HG03521 (cell line): ENCODE results near the gene KIF16B.

Source experiments
- ATAC-seq: cut with Tn5 transposase; IDR thresholded peaks from one replicate; pipeline ENCODE4 v1.9.1; 2021; ENCODE audit warnings: mild to moderate bottlenecking, moderate library complexity; ENCODE audit not compliant: unreplicated experiment

Gene KIF16B

DNA sequence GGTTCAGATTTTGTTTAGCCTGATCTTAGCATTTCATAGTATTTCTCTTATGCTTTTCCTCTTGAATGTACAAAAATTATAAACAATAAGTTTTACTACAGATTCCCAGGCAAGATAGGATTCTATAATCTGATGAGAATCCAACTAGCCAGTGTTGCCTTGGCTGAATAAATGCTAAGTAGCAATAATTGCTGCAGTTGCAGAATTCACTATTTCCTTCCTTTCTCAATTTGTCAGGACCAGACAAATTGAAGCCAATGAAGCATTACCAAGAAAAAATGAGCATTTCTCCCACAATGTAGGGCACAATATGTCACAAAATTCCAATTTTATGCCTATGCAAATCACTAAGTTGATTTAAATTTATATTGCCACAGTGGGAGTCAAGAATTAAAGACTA lies 260.2 kb downstream of the KIF16B start:
- ATAC-seq: no peak

- ATAC-seq: no peak
Measured at GRCh38 chr20:16311756-16312155, 261.5 kb downstream of the KIF16B start.

- no peak for ATAC-seq
Measured at GRCh38 chr20:16308754-16309153, 264.5 kb downstream of the KIF16B start.

- no peak for ATAC-seq
Measured at GRCh38 chr20:16302818-16303217, 270.4 kb downstream of the KIF16B start.

DNA sequence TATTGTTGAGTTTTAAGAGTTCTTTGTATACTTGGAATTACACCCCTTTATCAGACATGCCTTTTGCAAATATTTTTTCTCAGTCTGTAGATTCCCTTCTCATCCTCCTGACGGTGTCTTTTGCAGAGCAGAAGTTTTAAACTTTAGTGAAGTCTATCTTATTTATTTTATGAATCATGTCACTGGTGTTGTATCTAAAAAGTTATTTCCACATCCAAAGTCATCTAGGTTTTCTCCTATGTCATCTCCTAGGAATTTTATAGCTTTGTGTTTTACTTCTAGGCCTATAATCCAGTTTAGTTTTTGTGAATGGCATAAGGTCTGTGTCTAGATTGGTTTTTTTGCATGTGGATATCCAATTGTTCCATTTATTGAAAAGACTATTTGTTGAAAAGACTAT lies 271.3 kb downstream of the KIF16B start:
- no peak for ATAC-seq

DNA sequence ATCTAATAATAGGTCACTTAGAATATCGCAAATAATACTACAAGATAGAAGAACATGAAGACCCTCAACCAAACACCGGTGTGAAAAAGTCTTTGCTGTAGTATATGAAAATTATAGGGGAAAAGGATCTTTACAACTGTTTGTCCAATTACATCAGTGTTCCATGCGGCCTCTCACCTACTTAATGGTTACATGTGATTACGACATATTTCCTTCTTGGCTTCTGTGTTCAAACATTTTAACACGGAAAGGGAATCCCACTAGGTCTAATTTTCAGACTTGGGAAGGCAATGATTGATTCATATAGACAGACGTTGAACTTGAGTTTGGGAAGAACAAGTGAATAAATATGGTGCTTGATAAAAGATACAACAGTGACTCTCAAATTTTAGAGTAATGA lies 273.4 kb downstream of the KIF16B start:
- no peak for ATAC-seq

DNA sequence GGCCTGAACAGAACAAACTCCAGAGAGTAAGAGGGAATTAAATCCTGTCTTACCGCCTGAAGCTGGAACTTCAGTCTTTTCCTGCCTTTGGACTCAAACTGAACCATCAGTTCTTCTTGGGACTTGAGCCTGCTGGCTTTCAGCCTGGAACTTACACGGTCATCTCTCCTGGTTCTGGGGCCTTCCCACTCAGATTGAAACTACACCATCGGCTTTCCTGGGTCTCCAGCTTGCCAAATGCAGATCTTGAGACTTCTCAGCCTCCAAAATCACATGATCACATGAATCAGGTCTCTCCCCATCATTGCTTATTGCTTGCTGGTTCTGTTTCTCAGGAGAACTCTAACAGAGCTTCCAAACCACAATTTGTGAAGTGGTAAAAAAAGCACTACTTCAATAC lies 276.3 kb downstream of the KIF16B start:
- no peak for ATAC-seq

DNA sequence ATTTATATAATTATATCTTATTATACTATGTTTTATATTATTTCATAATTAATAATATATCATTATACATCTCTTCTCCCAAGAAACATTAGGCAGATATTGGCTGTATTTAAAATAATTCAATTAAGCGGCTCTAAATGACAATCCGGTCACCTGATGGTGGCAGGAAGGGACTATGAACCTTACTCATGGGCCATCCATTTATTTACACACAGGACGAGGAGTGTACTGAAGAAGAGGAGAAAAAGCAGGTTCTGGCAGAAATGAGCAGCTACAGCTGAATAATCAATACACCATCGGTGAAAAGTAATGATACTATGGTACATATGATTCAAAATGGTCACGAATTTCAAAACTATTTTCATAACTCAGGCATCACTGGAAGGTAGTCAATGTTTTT lies 277.7 kb downstream of the KIF16B start:
- ATAC-seq: no peak

- no peak for ATAC-seq
Measured at GRCh38 chr20:16293590-16293989, 279.7 kb downstream of the KIF16B start.

DNA sequence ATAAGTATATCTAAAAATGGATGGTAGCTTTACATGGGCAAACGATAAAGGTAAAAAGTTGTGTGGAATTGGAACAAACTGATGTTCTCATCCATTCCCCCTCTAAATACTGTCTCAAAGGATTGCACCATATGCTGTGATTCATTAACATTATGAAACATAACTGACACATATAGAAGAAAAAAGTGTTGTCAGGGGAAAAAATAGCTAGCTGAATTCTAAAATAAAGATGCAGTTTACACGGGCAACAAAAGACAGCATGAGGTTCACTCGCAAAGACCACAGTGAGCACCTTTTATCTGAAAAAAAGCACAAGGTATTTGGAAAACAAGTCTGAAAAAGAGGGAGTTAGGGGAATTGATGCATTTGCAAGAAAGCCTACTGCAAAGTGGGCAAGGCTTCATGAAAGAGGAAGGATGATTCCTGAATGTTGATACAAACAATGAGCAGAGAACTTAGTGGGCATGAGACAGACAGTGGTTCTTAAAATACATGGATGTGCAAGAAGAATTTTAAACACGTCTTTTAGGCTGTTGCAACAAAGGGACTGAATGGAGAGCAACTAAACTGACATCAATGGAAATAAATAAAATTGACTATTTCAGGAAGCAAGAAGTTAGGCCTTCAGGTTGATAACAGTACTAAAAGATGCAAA lies 280.9 kb downstream of the KIF16B start:
- no peak for ATAC-seq

- no peak for ATAC-seq
Measured at GRCh38 chr20:16290358-16290757, 282.9 kb downstream of the KIF16B start.

DNA sequence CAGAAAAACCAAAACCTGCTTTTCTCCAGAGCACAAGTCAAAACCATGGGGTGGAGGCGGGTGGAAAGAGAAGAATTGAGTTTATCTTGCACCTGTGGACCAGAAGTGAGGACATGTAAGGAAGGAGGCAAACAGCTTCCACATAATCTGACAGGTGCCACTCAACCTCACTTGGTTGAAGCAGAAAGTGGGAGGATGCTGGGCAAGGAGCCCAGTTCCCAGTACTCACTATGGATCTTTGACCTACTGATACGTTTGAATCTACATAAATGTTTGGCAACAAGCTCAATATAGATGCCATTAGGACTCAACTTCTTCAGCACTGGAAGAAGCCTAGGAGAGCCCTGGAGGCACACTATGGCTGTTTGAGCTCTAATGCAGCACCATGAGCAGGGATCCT lies 285.5 kb downstream of the KIF16B start:
- ATAC-seq: no peak

DNA sequence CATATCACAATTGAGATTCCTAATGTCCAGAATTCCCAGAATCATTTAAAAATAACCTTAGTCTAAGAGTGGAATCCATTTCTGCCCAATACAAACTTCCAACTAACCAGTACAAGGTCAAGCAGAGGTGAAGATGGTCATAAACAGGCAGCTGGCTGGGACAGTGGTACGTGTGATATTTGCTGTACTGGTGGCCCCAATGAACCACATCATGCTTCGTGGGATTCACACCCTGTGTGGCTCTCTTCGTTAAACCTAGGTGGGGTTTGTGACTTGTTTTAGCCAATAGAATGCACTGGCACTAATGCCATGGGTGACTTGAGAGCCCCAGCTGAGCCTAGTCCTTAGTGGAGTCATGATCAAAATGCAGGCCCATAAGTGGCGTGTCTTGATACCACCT lies 286.6 kb downstream of the KIF16B start:
- ATAC-seq: no peak

DNA sequence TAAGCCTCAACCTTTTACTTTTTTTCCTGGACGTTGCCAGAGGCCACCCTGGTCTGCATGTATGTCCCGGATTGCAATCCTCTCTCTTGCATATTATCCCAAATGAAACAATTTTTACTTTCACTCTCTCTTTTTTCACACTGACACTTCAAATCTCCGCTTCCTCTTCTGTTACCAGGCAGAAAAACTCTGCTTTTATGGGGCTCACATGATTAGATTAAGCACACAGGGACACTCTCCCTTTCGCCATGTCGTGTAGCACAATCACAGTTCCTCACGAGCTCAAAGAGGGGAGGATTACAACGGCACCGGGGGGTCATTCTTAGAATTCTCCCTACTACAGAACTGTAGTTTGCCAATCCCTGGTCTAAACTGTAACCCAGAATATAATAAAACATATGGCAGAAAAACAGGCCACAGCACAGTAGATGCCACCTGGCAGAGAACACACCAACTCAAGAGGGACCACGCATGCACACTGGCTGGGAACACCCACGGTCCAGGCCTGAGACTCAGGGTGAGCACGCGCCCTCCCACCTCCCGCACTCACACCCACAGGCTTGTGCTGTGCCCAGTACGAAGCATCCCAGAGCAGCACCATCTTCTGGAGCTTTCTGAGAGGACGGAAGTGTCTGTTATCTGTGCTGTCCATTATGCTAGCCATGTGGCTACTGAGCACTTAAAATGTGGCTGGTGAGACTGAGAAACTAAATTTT lies 288.7 kb downstream of the KIF16B start:
- no peak for ATAC-seq

DNA sequence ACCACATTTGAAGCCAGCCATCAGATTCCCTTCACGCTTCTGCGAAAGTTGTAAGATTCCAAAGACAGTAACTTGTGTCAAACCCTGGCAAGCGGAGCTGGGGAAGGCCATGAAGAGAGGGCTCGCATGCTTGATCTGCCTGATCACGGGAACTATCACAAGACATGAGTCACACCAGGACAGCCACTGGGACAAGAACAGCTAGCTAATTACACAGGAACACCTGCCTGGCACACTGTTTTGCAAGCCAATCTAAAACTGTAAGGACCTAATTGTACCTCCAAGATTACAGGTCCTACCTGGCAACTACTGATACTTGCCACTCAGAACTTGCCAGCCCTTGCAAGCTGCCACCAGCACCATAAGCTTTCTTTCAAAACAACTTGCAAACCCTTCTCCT lies 289.3 kb downstream of the KIF16B start:
- no peak for ATAC-seq

GRCh38 chr20:16283307-16283706 lies 289.9 kb downstream of the KIF16B start:
- ATAC-seq: no peak

DNA sequence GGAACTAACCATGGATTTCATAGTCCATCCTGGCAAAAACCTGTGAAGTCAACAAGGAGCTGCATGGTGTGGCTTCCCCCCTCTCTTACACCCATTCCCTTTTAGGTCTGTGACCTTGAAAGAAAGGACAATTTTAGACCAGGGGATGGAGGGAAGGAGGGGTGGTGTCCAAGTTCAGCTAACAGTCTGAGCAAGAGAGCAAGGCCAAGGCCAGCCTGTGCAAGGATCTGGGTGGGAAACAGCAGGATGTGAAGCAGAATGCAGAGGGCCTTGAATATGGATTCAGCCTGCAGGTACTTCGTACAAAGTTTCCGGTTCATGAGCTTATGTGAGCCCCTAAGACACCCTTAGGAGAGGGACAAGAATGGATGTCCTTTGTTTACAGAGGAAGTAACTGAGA lies 293.0 kb downstream of the KIF16B start:
- ATAC-seq: no peak

DNA sequence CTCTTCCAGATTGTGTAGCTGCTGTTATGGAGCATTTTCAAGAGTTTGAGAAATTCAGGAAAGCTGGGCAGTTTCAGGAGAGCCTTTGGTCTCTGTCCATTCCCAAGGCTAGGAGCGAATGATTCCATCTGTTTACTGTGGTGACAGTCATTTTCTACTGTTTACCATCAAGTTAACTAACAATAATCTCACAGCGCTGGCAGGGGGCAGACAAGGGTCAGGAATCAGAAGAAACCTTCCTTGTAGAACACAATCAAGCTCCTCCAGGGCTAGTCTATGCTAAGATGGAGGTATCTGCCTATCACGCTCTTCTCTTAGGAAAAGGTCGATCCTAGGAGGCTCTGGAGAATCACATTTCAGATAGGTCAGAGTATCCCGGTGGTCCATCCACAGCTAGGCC lies 293.9 kb downstream of the KIF16B start:
- ATAC-seq: no peak

DNA sequence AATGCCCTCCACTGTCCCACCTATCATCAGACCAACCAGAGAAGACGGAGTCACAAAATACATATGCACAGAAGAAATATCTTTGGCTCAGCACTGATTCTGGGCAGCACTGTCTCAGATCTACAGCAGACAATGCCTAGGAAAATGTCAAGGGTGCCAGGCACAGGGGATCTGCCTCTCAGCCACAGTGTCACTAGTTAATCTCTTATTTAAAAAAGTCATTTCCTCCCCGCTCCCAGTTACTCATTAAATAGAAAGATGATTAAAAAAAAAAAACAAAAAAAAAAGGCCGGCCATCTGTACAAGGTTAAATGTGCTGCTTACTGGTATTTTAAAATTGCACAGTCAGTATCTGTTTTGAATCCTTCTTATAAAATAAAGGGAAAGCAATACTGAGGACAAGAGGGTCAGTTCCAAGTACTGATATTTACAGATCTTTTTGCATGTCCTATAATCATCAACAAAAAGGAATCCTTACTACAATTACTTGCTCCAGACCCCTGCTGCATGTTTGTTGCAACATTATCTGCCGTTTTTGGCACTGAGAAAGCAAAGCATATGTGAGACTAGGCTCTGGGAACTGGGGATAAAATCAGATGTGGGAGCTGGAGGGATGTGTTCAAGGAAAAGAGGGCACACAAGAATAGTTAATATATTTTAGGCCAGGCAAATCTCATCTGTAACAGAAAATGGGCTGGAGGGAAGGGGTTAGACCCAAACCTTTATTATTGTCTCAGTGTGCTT lies 299.3 kb downstream of the KIF16B start:
- no peak for ATAC-seq

DNA sequence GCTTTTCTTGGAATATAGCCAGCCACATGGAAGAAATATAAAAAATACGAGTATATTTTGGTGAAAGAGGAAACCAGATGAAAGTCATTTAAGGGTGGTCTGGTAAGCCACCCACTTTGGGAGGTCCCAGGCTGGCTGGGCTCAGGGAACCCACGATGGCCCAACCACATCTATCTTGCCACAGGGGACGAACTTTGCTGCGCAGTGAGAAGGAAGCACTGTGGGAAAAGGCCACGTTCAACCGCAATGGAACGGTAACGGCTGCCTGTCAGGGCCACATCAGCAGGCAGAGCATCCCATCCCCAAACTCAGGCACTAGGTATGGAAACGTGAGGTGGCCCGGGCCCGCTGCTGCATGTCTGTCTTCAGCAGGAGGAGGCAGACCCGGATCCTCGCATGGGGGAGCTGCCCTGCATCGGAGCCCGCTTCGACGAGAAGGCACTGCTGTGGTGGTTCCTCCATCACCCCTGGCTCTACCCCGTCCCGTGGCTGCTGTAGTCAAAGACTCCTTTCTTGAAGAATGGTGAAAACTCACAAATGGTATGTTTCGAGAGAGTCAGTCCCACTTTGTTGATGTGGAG lies 300.4 kb downstream of the KIF16B start:
- ATAC-seq: no peak

DNA sequence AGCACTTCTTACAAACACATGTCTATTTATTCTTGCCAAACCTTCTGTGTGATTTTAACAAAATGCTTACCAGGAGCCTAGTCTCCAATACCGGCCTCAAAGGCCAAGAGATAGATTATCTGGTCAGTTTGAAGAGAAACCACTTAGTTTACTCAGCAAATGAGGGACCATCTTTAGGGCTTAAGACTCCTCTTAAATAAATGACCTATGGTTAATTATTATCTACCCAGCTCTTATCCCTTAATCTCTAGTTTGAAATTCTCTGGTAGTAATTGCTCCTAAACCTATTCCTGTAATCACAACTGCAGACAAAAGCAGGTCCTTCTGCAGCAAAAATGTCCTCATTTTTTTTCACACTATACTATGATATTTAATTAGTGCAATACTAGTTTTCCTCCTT lies 301.8 kb downstream of the KIF16B start:
- no peak for ATAC-seq

DNA sequence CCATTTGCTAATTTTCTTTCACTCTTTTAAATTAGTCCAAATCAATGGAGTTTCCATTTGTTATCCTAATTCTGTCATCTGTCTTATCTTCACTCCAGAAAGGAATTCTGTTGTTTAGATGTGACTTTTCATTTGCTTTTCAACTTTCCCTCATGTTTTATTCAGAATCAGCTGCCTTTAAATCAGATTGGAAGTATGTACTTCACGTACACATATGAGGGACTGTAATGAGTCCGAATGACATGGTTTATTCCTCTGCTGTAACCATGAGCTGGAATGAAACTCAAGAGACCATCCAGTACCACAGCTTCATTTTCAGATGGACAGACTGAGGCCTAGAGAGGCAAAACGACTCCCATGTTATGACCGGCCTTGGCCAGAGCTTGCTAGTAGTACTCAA lies 302.3 kb downstream of the KIF16B start:
- ATAC-seq: no peak
